Stimulated activated CD4-positive, alpha-beta T cell treated with anti-CD3 and anti-CD28 coated beads, Interleukin-1b, Interleukin-23, amount 100 ng/mL, for 1 hour (primary cell): ENCODE data around the gene MACC1.
"Not testable (repeated sequence)": the region's sequence is repeated elsewhere in the genome, so short reads cannot be mapped to it uniquely, and the experiment has no call there.

ENCODE experiments used
- DNase-seq, 2 donors: peaks; one replicate each; pipeline ENCODE4 v3.0.0-alpha.2; 2020; ENCODE audit warnings: low read depth in 2 of 2

The MACC1 gene

GRCh38 chr7:20207811-20208210 lies 9.4 kb downstream of the MACC1 start:
- DNase-seq = not testable (repeated sequence)

GRCh38 chr7:20206104-20206896 lies 10.9 kb downstream of the MACC1 start:
- DNase-seq = no peak

DNA sequence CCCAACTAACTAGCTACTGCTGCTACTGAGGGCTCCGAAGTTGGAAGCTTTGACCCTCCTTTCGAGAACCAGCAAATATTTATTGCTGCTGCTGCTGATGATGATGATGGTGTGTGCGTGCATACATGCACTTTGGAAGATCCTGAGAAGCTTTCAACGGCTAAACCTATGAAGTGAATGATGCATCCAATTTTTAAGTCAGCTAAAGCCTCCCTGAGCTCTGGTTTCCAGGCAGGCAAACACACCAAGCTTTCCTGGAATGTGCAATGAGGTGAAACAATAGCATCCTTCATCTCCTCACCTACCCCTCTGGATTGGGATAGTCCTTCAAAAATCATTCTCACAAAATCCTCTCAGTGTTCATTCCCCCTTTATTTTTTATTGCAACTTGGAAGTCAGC lies 13.9 kb downstream of the MACC1 start:
- no peak for DNase-seq

GRCh38 chr7:20201380-20201779 lies 15.8 kb downstream of the MACC1 start:
- DNase-seq = no peak

DNA sequence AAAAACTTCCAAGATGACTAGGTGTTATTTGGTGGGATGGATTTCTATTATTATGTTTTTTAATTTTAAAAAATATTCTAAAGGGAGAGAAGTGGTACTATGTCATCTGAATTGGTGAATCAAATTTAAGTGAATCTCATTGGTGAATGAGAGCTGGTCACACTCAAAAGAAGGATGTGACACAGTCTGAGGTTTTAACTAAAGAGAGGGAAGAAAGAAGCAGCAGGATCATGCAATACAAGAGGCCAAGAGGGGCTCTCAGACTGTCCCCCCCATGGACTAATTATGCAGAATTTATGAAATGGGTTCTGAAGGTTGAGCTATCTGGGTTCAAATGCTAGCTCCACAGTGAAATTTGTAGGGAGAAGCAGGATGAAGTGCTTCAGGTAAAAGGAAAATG lies 16.2 kb downstream of the MACC1 start:
- no peak for DNase-seq

DNA sequence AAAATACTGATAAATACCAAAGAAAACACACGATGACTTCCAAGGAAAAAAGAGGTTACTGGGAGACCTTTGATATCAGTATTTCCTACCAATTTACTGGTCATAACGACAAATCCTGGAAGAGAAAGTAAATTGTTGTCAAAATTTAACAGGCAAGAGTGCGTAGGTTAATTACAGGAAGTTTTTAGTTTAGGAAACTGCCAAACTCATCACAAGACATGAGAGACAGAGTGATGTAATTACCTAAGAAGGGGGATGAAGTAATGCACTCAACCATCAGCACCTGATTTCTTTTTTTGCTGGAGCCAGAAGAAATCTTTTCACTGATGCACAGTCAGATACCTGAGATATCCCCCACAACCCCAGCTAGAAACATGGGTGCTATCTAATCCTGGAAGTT lies 16.8 kb downstream of the MACC1 start:
- DNase-seq = no peak

- no peak for DNase-seq
Observed at GRCh38 chr7:20199015-20199737, 18.0 kb downstream of the MACC1 start.

- no peak for DNase-seq
Observed at GRCh38 chr7:20198260-20198659, 18.9 kb downstream of the MACC1 start.

DNA sequence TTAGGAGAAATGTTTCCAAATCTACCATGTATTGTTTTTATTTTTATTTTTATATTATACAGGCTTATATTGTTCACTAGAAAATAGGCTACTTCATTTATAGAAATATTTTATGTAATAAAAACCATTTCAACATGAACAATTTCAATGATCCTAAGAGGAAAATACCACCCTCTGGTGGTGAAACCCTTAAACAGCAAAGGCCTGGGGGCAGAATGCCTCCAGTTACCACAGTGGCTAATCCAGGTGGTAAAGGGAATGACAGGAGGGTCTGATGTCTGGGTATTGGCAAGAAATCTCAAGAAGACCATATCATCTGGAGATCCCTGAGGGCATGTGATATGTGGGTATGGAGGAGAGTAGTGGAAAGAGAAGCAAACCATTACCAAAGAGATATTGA lies 19.3 kb downstream of the MACC1 start:
- no peak for DNase-seq

GRCh38 chr7:20197125-20197748 lies 19.9 kb downstream of the MACC1 start:
- no peak for DNase-seq

DNA sequence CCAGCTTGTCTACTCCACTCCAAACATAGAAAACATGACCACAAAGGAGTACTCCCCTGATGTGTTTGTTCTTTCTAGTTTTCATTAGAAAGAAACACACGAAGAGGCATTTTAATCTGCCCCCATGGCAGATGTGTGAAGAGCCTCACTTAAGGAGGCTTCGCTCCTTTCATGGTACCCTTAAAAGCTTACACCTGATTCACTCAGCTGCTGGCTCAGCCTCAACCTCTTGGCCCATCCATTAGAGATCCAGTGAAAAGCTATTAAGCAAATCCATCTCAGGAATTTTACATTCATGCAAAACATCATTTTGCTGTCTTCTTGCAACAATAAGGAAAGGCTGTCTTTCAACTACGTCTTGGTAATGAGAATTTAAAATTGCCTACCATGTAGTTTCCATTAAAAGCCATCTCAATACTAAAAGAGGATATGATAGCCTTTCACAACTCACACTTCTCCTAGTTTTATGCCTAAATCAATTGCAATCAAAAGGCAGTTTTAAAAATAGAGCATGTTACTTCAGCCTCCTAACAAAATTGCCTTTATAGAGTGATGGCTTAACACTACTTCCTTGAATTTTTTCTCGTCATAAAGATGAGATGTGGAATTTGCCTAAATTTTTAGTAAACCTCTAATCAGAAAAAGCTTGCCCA lies 22.7 kb downstream of the MACC1 start:
- no peak for DNase-seq

- DNase-seq = no peak
Observed at GRCh38 chr7:20193873-20194272, 23.3 kb downstream of the MACC1 start.

DNA sequence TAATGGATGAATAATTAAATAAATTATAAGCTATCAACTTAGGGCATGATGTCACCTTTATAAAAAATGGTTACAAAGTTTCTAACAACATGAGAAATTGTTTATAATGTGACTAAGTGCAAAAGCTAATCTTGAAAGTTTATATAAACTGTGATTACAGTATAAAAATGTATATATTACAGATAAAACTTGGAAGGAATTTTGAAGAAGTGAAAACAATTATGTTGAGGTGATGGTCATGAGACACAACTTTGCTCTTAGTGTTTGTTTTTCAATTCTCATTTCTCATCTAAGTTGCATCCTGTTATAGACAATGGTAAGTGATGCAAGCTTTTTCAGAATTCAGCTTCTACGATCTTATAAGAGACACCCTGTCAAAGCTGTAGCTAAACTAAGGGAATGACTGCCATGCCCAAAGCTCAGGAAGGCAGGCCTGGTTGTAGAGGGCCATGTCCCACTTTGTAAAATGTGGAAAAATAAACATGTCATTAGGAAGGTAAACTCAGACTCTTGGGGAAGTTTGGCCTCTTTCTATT lies 23.9 kb downstream of the MACC1 start:
- DNase-seq = no peak

GRCh38 chr7:20191391-20191869 lies 25.8 kb downstream of the MACC1 start:
- DNase-seq = no peak

GRCh38 chr7:20190560-20191390 lies 26.4 kb downstream of the MACC1 start:
- DNase-seq = no peak

DNA sequence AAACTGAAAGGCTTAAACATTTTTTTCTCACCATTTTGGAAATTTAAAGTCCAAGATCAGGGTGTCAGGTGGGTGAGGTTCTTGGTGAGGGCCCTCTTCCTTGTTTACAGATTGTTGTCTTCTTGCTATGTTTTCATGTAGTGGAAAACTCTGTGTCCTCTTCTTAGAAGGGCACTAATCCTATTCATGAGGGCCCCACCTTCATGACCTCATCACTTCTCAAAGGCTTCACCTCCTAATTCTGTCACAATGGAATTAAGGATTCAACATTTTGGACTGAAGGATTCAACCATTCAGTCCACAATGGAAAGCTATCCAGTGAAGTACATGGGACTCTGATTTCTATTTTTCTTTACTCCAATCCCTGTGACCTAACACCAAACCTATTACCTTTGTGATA lies 27.3 kb downstream of the MACC1 start:
- no peak for DNase-seq

DNA sequence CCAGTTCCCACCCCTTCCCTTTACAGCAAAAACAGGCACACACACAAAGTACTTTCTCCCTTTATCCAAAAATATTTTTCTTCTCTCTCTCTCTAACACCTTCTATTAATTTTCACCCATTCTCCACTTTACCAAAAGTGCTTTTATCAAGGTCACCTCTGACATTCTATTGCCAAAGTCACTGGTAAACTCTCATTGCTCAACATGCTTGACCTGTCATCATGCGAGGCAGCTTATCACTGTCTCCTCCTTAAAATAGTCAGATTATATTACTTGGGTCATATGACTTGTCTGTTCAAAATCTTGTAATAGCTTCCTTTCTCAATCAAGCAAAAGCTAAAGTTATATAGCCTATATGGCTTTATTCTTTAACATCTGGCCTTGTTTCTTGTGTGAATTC lies 28.6 kb downstream of the MACC1 start:
- DNase-seq = no peak

DNA sequence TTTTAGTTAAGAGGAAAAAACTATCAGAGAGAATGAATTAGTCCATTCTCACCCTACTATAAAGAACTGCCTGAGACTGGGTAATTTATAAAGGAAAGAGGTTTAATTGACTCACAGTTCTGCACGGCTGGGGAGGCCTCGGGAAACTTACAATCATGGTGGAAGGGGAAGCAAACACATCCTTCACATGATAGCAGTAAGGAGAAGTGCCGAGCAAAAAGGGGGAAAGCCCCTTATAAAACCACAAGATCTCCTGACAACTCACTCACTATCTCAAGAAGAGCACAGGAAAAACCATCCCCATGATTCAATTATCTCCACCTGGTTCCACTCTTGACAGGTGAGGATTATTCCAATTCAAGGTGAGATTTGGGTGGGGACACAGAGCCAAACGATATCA lies 29.3 kb downstream of the MACC1 start:
- DNase-seq = not testable (repeated sequence)

DNA sequence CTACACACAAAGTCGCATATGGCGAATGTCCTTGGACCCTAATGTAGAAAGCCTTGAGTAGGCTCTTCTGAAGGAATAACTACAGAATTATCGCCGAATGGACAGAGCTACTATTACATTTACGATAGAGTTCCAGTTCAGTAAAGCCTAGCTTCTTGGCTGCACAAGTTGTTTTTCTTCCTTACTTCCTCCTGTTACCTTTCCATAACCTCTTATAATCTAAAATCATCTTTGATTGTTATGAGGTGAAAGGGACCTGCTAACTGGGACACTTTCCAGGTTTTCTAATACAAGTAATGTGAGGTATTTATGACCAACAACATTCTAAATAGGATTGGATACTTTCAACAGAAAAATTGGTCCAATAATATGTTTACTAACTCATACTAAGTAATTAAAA lies 31.2 kb downstream of the MACC1 start:
- no peak for DNase-seq

- no peak for DNase-seq
Observed at GRCh38 chr7:20183086-20183485, 34.1 kb downstream of the MACC1 start.
